8988T (cell line): ENCODE data around the gene TEX9.
"Not testable (repeated sequence)": the region's sequence is repeated elsewhere in the genome, so short reads cannot be mapped to it uniquely, and the experiment has no call there.

ENCODE experiments used
- DNase-seq: peaks from one replicate; pipeline ENCODE4 v3.0.0; 2011

TEX9 gene

GRCh38 chr15:56365075-56365711 lies at the start of gene TEX9:
Gene TEX9, plus strand, starts transcription at chr15:56365426. Its CDS starts 25 bp downstream, at chr15:56365451.
- peak; percentile 53 for DNase-seq

GRCh38 chr15:56316561-56316960 lies 48.7 kb upstream of the TEX9 start:
- DNase-seq: not testable (repeated sequence)

DNA sequence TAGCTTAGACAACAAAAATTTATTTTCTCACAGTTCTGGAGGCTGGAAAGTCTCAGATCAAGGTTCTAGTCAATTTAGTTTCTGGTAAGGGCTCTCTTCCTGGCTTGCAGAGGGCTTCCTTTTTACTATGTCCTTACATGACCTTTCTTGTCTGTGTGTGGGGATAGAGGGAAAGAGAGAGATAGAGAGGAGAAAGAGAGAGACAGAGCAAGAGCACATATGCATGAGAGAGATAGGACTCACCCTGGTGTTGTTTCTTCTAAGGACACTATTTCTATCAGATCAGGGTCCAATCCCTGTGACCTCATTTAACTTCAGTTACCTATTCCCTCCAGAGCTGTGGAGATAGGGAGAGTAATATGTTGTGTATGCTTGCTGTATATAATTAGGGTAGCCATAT lies 44.9 kb upstream of the TEX9 start:
- DNase-seq: no peak

DNA sequence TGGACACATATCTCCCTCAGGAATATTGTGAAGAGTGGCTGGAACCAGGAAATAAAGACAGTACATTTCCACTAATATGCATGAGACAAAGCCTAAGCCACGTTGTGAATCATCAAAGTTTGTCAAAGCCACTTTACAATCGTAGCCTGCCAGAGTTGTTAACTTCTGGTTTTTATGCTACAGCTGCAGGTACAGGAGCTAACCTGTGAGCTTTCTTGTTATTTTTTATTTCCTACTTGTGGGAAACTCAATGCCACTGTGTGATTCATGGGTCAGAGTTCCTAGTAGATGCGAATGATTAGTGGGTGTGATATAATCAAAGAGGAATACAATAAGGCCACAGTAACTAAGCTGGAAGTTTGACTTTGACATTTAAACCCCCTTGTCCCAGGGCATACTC lies 44.4 kb upstream of the TEX9 start:
- no peak for DNase-seq

GRCh38 chr15:56322444-56322843 lies 42.8 kb upstream of the TEX9 start:
- DNase-seq: no peak

GRCh38 chr15:56323435-56323834 lies 41.8 kb upstream of the TEX9 start:
- no peak for DNase-seq

DNA sequence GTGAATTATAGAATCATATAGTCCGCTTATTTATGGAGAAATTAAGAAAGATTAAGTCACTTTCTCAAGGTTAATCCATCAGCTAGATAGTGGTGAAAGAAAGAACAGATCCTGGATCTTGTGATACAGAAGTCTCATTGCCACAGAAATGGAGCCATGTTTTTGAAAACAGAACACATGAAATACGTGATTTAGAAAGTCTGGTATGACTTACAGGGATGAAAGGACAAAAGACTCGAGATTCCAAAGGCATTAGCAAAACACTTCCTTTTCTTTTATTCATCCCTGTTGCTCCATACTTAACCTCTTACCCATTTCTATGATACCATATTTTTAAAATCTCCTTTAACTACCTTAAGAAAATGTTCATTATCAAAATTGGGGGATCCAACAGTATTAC lies 40.0 kb upstream of the TEX9 start:
- no peak for DNase-seq

- DNase-seq: no peak
These were observed 37.3 kb upstream of the TEX9 start for GRCh38 chr15:56327721-56328502.

DNA sequence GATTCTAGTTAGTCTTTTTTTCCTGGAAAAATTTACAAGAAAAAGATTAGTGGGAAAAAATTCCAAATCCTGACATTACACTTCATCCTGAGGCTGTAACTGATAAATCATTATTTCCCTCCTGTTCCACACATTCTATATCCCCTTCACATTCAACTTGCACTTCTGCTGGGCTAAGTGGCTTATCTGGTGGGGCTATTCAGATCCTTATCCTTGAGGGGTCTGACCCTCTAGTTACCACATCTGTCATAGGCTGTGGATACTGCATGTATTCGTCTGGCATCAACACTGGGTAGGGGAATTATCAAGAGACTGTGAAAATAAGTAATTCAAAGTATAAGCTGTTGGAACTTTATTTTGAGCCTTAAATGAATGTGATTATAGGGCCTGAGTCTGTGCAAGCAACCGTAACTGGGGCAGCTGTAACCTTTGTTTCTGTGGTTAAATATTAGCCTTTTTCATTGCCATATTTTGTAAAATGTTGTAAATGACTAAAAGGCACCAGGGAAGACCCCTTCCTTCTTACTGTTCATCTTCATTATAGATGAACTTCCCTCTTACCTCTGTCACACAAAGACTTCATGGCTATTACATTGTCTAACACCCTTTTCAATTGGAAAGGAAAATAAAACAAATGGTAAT lies 28.0 kb upstream of the TEX9 start:
- no peak for DNase-seq

DNA sequence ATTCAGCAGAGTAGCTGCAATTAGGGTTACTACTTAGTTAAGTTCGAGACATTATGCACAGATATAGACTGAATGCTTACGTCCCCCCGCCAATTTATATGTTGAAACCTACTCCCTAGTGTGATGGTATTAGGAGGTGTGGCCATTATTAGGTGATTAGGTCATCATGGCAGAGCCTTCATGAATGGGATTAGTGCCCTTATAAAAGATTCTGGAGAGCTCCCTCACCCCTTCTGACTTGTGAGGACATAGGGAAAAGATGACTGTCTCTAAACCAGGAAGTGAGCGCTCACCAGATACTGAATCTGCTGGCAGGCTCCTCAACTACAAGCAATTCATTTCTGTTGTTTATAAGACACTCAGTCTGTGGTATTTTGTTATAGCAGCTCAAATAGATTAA lies 25.6 kb upstream of the TEX9 start:
- DNase-seq: no peak

DNA sequence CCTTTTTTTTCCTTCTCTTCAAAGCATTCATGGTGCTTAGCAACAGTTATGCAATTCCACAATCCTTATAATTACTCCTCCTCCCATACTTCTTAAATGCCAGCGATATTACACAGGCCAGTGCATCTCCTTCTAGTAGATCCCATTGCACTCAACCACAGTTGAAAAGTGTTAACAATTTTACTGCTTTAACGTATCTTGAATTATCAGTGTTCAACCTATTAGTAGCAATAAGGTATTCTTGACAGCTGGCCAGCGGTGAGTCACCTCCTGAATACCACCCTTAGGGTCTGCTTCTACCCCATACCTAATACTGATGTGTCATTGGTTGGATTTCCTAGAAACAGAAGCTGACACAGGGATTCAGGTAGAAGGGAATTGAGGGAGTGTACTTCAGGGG lies 24.0 kb upstream of the TEX9 start:
- no peak for DNase-seq

- no peak for DNase-seq
These were observed 22.6 kb upstream of the TEX9 start for GRCh38 chr15:56342653-56343052.

- DNase-seq: no peak
These were observed 21.3 kb upstream of the TEX9 start for GRCh38 chr15:56343879-56344278.

DNA sequence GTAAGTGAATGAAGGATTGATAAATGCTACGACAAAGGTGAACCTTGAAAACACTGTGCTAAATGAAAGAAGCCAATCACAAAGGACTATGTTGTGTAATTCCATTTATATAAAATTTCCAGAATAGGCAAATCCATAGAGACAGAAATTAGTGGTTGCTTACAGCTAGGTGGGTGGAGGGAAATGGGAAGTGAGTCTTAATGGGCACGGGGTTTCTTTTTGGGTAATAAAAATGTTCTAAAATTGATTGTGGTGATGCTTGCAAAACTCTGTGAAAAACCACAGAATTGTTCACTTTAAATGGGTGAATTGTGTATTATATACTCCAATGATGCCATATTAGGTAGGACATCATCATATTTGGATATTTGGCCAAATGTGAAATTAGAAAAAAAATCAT lies 20.9 kb upstream of the TEX9 start:
- DNase-seq: no peak

- DNase-seq: no peak
These were observed 18.8 kb upstream of the TEX9 start for GRCh38 chr15:56346414-56346813.

DNA sequence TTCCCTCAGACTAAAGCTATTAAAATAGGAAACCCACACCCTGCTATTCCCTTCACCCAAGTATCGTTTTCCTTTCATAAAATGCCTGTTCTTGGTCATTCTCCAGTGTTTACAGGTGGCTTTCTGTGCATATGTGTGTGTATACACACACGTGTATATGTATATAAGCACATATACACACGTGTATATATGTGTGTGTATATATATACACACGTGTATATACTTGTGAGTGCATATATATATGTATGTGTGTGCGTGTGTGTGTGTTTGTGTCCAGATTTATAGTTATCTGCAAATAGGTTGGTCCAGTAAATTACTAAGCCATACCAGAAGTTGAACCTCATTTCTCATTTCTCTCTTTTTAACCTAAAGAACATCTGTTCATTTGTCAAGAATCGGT lies 15.7 kb upstream of the TEX9 start:
- no peak for DNase-seq

DNA sequence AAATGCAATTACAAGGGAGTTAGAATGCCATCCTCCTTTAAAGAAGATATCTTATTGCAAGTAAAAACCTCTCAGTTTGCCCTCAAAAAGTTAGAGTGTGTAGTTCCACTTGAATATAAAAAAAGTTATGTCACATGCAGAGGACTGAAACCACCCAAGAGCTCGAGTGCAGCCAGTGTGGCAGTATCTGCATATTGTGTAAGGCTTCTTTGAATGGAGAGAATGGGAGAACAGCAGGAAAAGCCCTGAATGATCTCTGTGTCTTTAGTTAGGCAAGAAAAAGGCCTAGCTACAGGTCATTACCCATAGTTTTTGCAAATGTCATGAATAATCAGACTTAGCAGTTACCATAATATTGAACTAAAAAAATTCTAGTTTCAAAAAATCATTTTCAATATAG lies 13.9 kb upstream of the TEX9 start:
- DNase-seq: no peak

- no peak for DNase-seq
These were observed 13.2 kb upstream of the TEX9 start for GRCh38 chr15:56351957-56352506.

DNA sequence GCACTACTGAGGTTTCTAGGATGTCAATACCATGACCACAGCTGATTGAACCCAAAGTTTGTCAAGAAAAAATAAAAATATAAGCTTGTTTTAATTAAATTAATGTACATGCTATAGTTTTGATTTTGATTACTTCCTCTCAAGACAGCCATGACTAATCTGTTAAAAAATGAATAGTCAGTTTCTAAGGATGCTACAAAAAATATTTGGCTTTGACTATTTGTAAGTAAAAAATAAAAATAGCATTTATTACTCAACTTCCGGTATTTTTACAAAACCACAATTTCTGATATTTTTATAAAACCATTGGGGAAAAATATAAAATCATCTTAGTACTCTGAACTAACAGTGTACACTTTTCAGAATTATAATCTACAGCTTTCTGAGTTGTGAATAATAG lies 12.1 kb upstream of the TEX9 start:
- no peak for DNase-seq

GRCh38 chr15:56353740-56354139 lies 11.5 kb upstream of the TEX9 start:
- DNase-seq: no peak

- DNase-seq: no peak
These were observed 8.6 kb upstream of the TEX9 start for GRCh38 chr15:56356616-56357015.

DNA sequence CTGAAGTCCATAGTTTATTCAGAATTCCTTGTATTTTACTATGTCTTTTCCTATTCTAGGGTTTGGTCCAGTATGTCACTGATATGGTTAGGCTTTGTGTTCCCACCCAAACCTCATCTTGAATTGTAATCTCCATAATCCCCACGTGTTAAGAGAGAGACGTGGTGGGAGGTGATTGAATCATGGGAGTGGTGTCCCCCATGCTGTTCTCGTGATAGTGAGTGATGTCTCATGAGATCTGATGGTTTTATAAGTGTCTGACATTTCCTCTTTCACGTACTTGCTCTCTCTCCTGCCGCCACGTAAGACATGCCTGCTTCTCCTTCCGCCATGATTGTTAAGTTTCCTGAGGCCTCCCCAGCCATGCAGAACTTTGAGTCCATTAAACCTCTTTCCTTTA lies 6.6 kb upstream of the TEX9 start:
- no peak for DNase-seq

DNA sequence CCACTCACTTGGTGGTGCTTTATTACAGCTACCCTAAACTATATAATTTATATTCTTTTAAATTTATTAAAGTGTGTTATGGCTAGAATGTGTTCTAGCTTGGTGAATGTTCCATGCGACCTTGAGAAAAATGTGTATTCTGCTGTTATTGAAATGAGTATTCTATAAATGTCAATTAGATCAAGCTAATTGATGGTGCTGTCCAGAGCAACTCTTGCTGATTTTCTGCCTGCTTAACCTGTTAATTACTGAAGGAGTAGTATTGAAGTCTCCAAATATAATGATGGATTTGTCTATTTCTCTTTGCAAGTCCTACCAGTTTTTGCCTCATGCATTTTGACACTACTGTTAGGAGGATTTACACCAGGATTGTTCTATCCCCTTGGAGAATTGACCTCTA lies 3.2 kb upstream of the TEX9 start:
- DNase-seq: no peak

DNA sequence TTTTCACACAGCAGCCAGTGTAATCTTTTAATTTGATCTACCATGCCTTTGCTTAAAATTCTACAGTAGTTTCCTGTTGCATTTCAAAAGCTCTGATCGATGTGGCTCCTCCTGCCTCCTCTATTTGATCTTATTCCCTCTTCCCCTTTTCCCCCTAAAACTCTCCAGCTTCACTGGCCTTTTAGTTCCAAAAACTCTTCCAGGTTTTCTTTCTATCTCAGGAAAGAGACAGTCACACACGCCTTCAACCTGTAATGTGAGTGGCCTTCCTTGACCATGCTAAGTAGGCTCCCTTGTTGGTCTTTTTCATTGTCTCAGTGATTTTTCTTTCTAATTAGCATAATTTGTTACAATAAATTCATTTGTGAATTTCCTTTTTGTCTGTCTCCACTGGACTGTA lies 985 bp downstream of the TEX9 start:
- DNase-seq: no peak
